Mucosa of descending colon (tissue), 3 donors: ENCODE data around the gene IRAK1BP1. TPM values are rescaled to one million over a fixed set of nuclear protein-coding genes. Genes with fewer than 3 reads are reported as not detected.

Source experiments
- ATAC-seq: fragments of 200-7000 bp; cut with Tn5 transposase; one replicate; pipeline ENCODE4 v1.9.1; 2020; ENCODE audit warnings: mild to moderate bottlenecking, moderate library complexity
- DNase-seq, 3 donors: peaks; one replicate each; pipeline ENCODE4 v3.0.0-alpha.2; 2020
- H3K36me3 ChIP-seq: fragments of 200-600 bp; one replicate; pipeline ENCODE4 v1.8.0; 2021; ENCODE audit warnings: low read depth, mild to moderate bottlenecking
- H3K4me1 ChIP-seq: fragments of 200-600 bp; one replicate; pipeline ENCODE4 v1.8.0; 2021; ENCODE audit warnings: low read depth, mild to moderate bottlenecking
- H3K4me3 ChIP-seq: fragments of 200-600 bp; one replicate; pipeline ENCODE4 v1.8.0; 2021; ENCODE audit warnings: mild to moderate bottlenecking
- H3K9me3 ChIP-seq: fragments of 200-600 bp; one replicate; pipeline ENCODE4 v1.8.0; 2021; ENCODE audit warnings: mild to moderate bottlenecking
- CTCF ChIP-seq: fragments of 200-600 bp; IDR thresholded peaks from one replicate; pipeline ENCODE4 v1.8.0; 2022; ENCODE audit warnings: antibody characterized with exemption, mild to moderate bottlenecking
- intact Hi-C, 2 donors: fragments of 100-400 bp; cut with DNase I in 1 of 2; cut with micrococcal nuclease in 1 of 2; formaldehyde crosslinking; loops; one replicate each; pipeline versions ENCODE4 v1.11.0 to v1.11.1; 2022; cut with DNase I, micrococcal nuclease
- total RNA-seq, 3 donors: library from RNA; stranded (reverse); fragmentation: NEBNext Ultra II Directional in 2 of 3; extraction: Animal tissue kit (Norgen Biotek cat#: 25700) in 2 of 3; gene quantifications; one replicate each; pipeline versions ENCODE4 v1.2.1 to v1.2.4, GENCODE V29; 2021 to 2023
- donor health status: DM: no; HTN: no; CAD: no; lungs with moderate emphysema.
- donor health status: DM: no; HTN: no; CAD: no.
- donor health status: DM: no; HTN: yes; CAD: no.

Gene IRAK1BP1
- total RNA-seq, 3 donors from 2014 or later: 2.9 to 4.6 (median 3.4) TPM

GRCh38 chr6:78935553-78935952 lies 68.2 kb downstream of the IRAK1BP1 start:
- ATAC-seq (no peak), DNase-seq (no peak)
- TF ChIP-seq CTCF: no peak
- Histone ChIP-seq H3K4me1 (no peaks in the 10 kb centered on the region), H3K4me3 (no peak overlapping the region), H3K9me3 (peaks cover 9% of the 10 kb centered on the region), H3K36me3 (no peaks in the 10 kb centered on the region)
- intact Hi-C loops: no loop called here

GRCh38 chr6:78936515-78936914 lies 69.2 kb downstream of the IRAK1BP1 start:
- Histone ChIP-seq H3K4me3 (no peak overlapping the region), H3K9me3 (peaks cover 9% of the 10 kb centered on the region), H3K4me1 (no peaks in the 10 kb centered on the region), H3K36me3 (no peaks in the 10 kb centered on the region)
- DNase-seq (no peak), ATAC-seq (no peak)
- intact Hi-C loops: no loop called here
- no peak for TF ChIP-seq CTCF

GRCh38 chr6:78942446-78942845 lies 75.1 kb downstream of the IRAK1BP1 start:
- H3K9me3 ChIP-seq: no peaks in the 10 kb centered on the region
- H3K4me1 ChIP-seq: no peaks in the 10 kb centered on the region
- intact Hi-C loops: no loop called here
- no peak for TF ChIP-seq CTCF
- H3K4me3 ChIP-seq: no peak overlapping the region
- DNase-seq: no peak
- peaks cover 7% of the 10 kb centered on the region for H3K36me3 ChIP-seq
- ATAC-seq: no peak

GRCh38 chr6:78947529-78947928 lies 80.2 kb downstream of the IRAK1BP1 start:
- Histone ChIP-seq H3K36me3 (peaks cover 7% of the 10 kb centered on the region), H3K4me3 (no peak overlapping the region), H3K4me1 (no peaks in the 10 kb centered on the region), H3K9me3 (peaks cover 13% of the 10 kb centered on the region)
- DNase-seq: no peak
- intact Hi-C loops: loop anchor here in 1 of 2 donors (5.0 kb wide), 1 partner anchor 50 kb away; no protein-coding TSS in a partner anchor
- no peak for ATAC-seq
- TF ChIP-seq CTCF: no peak

- no peak for DNase-seq
- TF ChIP-seq CTCF: no peak
- ATAC-seq: no peak
- intact Hi-C loops: loop anchor here in 1 of 2 donors (5.0 kb wide), 1 partner anchor 49 kb away; no protein-coding TSS in a partner anchor
- no peaks in the 10 kb centered on the region for H3K4me1 ChIP-seq
- peaks cover 7% of the 10 kb centered on the region for H3K36me3 ChIP-seq
- peaks cover 13% of the 10 kb centered on the region for H3K9me3 ChIP-seq
- H3K4me3 ChIP-seq: no peak overlapping the region
These were observed 80.6 kb downstream of the IRAK1BP1 start for GRCh38 chr6:78947962-78948361.

GRCh38 chr6:78948785-78949184 lies 81.4 kb downstream of the IRAK1BP1 start:
- TF ChIP-seq CTCF: no peak
- intact Hi-C loops: loop anchor here in 1 of 2 donors (5.0 kb wide), 1 partner anchor 49 kb away; no protein-coding TSS in a partner anchor

More at GRCh38 chr6:78948785-78949184, 81.4 kb downstream of the IRAK1BP1 start:
- peaks cover 13% of the 10 kb centered on the region for H3K9me3 ChIP-seq
- DNase-seq (no peak), ATAC-seq (no peak)
- H3K4me3 ChIP-seq: no peak overlapping the region
- no peaks in the 10 kb centered on the region for H3K4me1 ChIP-seq
- peaks cover 4% of the 10 kb centered on the region for H3K36me3 ChIP-seq
